HepG2 (cell line): ENCODE measurements around the gene SYNGR2. TPM values are rescaled to one million over a fixed set of nuclear protein-coding genes. Genes with fewer than 3 reads are reported as not detected.

Experiments used
- ARNTL ChIP-seq: sonication (generic); formaldehyde crosslinking; IDR thresholded peaks from 2 replicates; pipeline ENCODE4 v1.4.0; 2020; ENCODE audit warnings: mild to moderate bottlenecking, missing genetic modification reagents
- BCL3 ChIP-seq: sonication (generic); formaldehyde crosslinking; IDR thresholded peaks from 2 replicates; pipeline ENCODE4 v1.5.1; 2020; ENCODE audit warnings: mild to moderate bottlenecking, missing genetic modification reagents, moderate library complexity
- BRCA1 ChIP-seq: sonication (generic); formaldehyde crosslinking; IDR thresholded peaks from 2 replicates; pipeline ENCODE4 v1.4.0; 2020; ENCODE audit warnings: missing genetic modification reagents
- BRD4 ChIP-seq: sonication (generic); formaldehyde crosslinking; IDR thresholded peaks from 2 replicates; pipeline ENCODE4 v1.4.0; 2020; ENCODE audit warnings: missing genetic modification reagents
- ELF3 ChIP-seq: IDR thresholded peaks from 2 replicates; pipeline ENCODE4 v1.6.1; 2016; ENCODE audit warnings: missing genetic modification reagents, missing compliant biosample characterization
- HNRNPH1 ChIP-seq: fragments of 200-400 bp; formaldehyde crosslinking; optimal IDR thresholded peaks from 2 replicates; pipeline ENCODE3; 2017; ENCODE audit warnings: mild to moderate bottlenecking, low read depth, low read length
- HNRNPL ChIP-seq: fragments of 200-400 bp; formaldehyde crosslinking; IDR thresholded peaks from 2 replicates; pipeline ENCODE4 v1.6.1; 2017; ENCODE audit warnings: mild to moderate bottlenecking, low read depth, low read length
- IKZF1 ChIP-seq: fragments of 450-650 bp; IDR thresholded peaks from 2 replicates; pipeline ENCODE4 v1.7.1; 2016
- KDM4B ChIP-seq: sonication (generic); formaldehyde crosslinking; IDR thresholded peaks from 2 replicates; pipeline ENCODE4 v1.4.0; 2020; ENCODE audit warnings: missing genetic modification reagents
- MBD4 ChIP-seq: IDR thresholded peaks from 2 replicates; pipeline ENCODE4 v1.6.1; 2012; ENCODE audit warnings: low read length, inconsistent platforms, borderline replicate concordance
- MEIS1 ChIP-seq: sonication (generic); formaldehyde crosslinking; IDR thresholded peaks from 2 replicates; pipeline ENCODE4 v1.9.0; 2021; ENCODE audit warnings: mild to moderate bottlenecking, missing genetic modification reagents, moderate library complexity, borderline replicate concordance
- NAIF1 ChIP-seq: sonication (generic); formaldehyde crosslinking; IDR thresholded peaks from 2 replicates; pipeline ENCODE4 v1.5.0; 2020; ENCODE audit warnings: mild to moderate bottlenecking, missing genetic modification reagents, borderline replicate concordance
- PCBP1 ChIP-seq: fragments of 200-400 bp; formaldehyde crosslinking; IDR thresholded peaks from 2 replicates; pipeline ENCODE4 v1.6.1; 2017; ENCODE audit warnings: mild to moderate bottlenecking, low read depth, low read length, borderline replicate concordance
- RXRB ChIP-seq: IDR thresholded peaks from 2 replicates; pipeline ENCODE4 v1.6.1; 2016; ENCODE audit warnings: borderline replicate concordance, missing genetic modification reagents, missing compliant biosample characterization
- ZBTB7B ChIP-seq: sonication (generic); formaldehyde crosslinking; IDR thresholded peaks from 2 replicates; pipeline ENCODE4 v1.4.0; 2020; ENCODE audit warnings: missing genetic modification reagents
- ZEB1 ChIP-seq: IDR thresholded peaks from 2 replicates; pipeline ENCODE4 v1.6.1; 2012; ENCODE audit warnings: mild to moderate bottlenecking, low read depth, inconsistent platforms; ENCODE audit not compliant: insufficient replicate concordance
- ZNF3 ChIP-seq: IDR thresholded peaks from 2 replicates; pipeline ENCODE4 v1.7.0; 2017; ENCODE audit warnings: inconsistent platforms
- ZNF317 ChIP-seq: sonication (generic); formaldehyde crosslinking; IDR thresholded peaks from 2 replicates; pipeline ENCODE4 v1.5.0; 2020; ENCODE audit warnings: mild to moderate bottlenecking, missing genetic modification reagents
- ZNF343 ChIP-seq: sonication (generic); formaldehyde crosslinking; IDR thresholded peaks from 2 replicates; pipeline ENCODE4 v1.4.0; 2020; ENCODE audit warnings: mild to moderate bottlenecking, missing genetic modification reagents
- ZNF564 ChIP-seq: sonication (generic); formaldehyde crosslinking; IDR thresholded peaks from 2 replicates; pipeline ENCODE4 v1.8.1; 2023; ENCODE audit warnings: mild to moderate bottlenecking, missing genetic modification reagents
- ZNF589 ChIP-seq: sonication (generic); formaldehyde crosslinking; conservative IDR thresholded peaks from 2 replicates; pipeline ENCODE4 v1.8.0; 2022; ENCODE audit warnings: mild to moderate bottlenecking, moderate library complexity, missing genetic modification reagents
- ZNF776 ChIP-seq: sonication (generic); formaldehyde crosslinking; IDR thresholded peaks from 2 replicates; pipeline ENCODE4 v1.4.0; 2020; ENCODE audit warnings: mild to moderate bottlenecking, missing genetic modification reagents
- polyA plus RNA-seq, 8 experiments: library from polyadenylated mRNA; depleted of rRNA in 3 of 8; stranded (reverse) in 7 of 8; unstranded in 1 of 8; fragments of >200 nt; fragmentation: Illumina TruSeq in 4 of 8; extraction: Trizol in 4 of 8; gene quantifications; 2 replicates each; pipeline versions ENCODE4 v1.2.1 to v1.2.3, GENCODE V29; 2011 to 2016; ENCODE audit warnings: low read depth in 4 of 8, missing spikeins in 1 of 8, mixed read lengths in 1 of 8; ENCODE audit not compliant: insufficient read depth in 1 of 8
- total RNA-seq, 5 experiments: library from RNA; depleted of rRNA; stranded (reverse); fragments of >200 nt; fragmentation: Illumina TruSeq; extraction: Trizol; gene quantifications; 2 replicates each; pipeline ENCODE4 v1.2.3, GENCODE V29; 2016; ENCODE audit warnings: low read depth in 1 of 5
- TF ChIP-seq, protein P1 (sequence below): sonication (generic); formaldehyde crosslinking; IDR thresholded peaks from 2 replicates; pipeline ENCODE4 v1.5.0; 2020; ENCODE audit warnings: mild to moderate bottlenecking, missing genetic modification reagents
- TF ChIP-seq, protein P2 (sequence below), 2 experiments: IDR thresholded peaks; 2 replicates each; pipeline ENCODE4 v1.6.1; 2011 to 2012; ENCODE audit warnings: low read length in 2 of 2, borderline replicate concordance in 1 of 2, low read depth in 1 of 2, mild to moderate bottlenecking in 1 of 2, moderate library complexity in 1 of 2

The SYNGR2 gene
- total and polyA plus RNA-seq, 2 of the 13 experiments (the other 11 are each of a cell fraction or from before 2014, with no cell fraction given): 46.7 to 170 TPM

- TF ChIP-seq ZNF589 (no peak), ZNF564 (CRISPR knock-in tag) (peak; percentile 91), NAIF1 (CRISPR knock-in tag) (no peak), IKZF1 (no peak), ZNF343 (CRISPR knock-in tag) (no peak), HNRNPL (no peak; the same call in 1 of the 2 replicates), PCBP1 (no peak), MEIS1 (CRISPR knock-in tag) (no peak; the same call in 1 of the 2 replicates), HNRNPH1 (no peak), MBD4 (no peak), ELF3 (CRISPR knock-in tag) (peak; percentile 60; the same call in 1 of the 2 replicates), BRCA1 (CRISPR knock-in tag) (no peak), ZNF317 (no peak), BRD4 (CRISPR knock-in tag) (no peak), ZNF3 (CRISPR knock-in tag) (no peak), ZNF776 (CRISPR knock-in tag) (no peak), ZBTB7B (CRISPR knock-in tag) (peak; percentile 14), KDM4B (CRISPR knock-in tag) (no peak), ZEB1 (peak; percentile 78), ARNTL (CRISPR knock-in tag) (peak; percentile 56), RXRB (CRISPR knock-in tag) (peak; percentile 61; the same call in 1 of the 2 replicates), BCL3 (CRISPR knock-in tag) (no peak; the same call in 1 of the 2 replicates)
- TF ChIP-seq, protein P1, sequence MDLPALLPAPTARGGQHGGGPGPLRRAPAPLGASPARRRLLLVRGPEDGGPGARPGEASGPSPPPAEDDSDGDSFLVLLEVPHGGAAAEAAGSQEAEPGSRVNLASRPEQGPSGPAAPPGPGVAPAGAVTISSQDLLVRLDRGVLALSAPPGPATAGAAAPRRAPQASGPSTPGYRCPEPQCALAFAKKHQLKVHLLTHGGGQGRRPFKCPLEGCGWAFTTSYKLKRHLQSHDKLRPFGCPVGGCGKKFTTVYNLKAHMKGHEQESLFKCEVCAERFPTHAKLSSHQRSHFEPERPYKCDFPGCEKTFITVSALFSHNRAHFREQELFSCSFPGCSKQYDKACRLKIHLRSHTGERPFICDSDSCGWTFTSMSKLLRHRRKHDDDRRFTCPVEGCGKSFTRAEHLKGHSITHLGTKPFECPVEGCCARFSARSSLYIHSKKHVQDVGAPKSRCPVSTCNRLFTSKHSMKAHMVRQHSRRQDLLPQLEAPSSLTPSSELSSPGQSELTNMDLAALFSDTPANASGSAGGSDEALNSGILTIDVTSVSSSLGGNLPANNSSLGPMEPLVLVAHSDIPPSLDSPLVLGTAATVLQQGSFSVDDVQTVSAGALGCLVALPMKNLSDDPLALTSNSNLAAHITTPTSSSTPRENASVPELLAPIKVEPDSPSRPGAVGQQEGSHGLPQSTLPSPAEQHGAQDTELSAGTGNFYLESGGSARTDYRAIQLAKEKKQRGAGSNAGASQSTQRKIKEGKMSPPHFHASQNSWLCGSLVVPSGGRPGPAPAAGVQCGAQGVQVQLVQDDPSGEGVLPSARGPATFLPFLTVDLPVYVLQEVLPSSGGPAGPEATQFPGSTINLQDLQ (CRISPR knock-in tag): no peak
- TF ChIP-seq, protein P2, sequence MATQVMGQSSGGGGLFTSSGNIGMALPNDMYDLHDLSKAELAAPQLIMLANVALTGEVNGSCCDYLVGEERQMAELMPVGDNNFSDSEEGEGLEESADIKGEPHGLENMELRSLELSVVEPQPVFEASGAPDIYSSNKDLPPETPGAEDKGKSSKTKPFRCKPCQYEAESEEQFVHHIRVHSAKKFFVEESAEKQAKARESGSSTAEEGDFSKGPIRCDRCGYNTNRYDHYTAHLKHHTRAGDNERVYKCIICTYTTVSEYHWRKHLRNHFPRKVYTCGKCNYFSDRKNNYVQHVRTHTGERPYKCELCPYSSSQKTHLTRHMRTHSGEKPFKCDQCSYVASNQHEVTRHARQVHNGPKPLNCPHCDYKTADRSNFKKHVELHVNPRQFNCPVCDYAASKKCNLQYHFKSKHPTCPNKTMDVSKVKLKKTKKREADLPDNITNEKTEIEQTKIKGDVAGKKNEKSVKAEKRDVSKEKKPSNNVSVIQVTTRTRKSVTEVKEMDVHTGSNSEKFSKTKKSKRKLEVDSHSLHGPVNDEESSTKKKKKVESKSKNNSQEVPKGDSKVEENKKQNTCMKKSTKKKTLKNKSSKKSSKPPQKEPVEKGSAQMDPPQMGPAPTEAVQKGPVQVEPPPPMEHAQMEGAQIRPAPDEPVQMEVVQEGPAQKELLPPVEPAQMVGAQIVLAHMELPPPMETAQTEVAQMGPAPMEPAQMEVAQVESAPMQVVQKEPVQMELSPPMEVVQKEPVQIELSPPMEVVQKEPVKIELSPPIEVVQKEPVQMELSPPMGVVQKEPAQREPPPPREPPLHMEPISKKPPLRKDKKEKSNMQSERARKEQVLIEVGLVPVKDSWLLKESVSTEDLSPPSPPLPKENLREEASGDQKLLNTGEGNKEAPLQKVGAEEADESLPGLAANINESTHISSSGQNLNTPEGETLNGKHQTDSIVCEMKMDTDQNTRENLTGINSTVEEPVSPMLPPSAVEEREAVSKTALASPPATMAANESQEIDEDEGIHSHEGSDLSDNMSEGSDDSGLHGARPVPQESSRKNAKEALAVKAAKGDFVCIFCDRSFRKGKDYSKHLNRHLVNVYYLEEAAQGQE (IDR thresholded peaks at IDR 0.05; ENCODE audit: borderline replicate concordance in 1 of 2, low read depth in 1 of 2, low read length in 2 of 2): 0 out of 4 replicates have a peak, but pooled peaks of 1 of the 2 experiments have one; percentile 23
These were observed 39.6 kb upstream of the SYNGR2 start, which contains the start of gene TMC6 (continued) for GRCh38 chr17:78128551-78129350.
